ENCODE results near the gene LMAN2L.

The LMAN2L gene

DNA sequence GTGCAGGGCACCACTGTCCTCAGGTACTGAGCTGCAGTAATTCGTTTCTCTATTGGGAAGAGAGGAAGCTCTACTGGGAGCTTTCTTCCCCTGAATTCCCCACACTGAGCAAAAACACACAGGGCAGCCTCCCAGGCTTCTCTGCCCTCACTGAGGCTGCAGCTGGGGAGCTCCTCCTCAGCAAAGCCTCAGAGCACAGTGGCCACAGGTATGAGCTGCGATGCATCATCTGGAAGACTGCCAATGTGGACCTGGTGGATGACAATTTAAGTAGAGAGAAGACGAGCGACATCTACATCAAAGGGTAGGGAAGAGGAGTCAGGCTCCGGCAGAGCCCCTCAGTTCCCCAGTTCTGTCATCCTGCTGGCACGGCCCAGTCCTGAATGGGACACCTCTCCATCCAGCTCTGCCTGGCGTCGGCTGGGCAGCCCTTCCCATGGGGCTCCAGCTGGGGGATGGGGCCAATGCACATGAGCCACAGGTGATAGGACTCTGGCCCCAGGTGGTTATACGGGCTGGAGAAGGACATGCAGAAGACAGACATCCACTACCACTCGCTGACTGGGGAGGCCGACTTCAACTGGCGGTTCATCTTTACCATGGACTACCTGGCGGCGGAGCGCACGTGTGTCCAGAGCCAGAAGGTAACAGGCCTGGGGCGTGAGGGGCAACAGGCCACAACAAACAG, 37.6 kb downstream of the LMAN2L start:
- no peak for FAIRE-seq

DNA sequence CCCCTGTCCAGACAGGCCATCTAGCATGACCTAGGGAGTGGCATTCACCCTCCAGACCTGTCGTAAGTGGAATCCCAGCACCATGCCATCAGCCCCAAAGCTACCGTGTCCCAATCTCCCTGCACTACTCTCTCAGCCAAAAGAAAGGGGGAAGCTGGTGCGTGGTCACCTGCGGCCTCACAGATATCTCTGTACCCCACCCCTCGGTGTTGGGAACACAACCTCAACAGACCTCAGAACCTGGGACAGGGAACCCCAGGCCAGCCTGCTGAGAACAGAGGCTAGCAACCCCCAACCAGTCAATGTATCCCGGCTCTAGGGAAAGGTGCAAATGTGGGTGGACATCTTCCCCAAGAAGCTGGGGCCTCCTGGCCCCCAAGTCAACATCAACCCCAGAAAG, 38.2 kb downstream of the LMAN2L start:
- no peak for FAIRE-seq

DNA sequence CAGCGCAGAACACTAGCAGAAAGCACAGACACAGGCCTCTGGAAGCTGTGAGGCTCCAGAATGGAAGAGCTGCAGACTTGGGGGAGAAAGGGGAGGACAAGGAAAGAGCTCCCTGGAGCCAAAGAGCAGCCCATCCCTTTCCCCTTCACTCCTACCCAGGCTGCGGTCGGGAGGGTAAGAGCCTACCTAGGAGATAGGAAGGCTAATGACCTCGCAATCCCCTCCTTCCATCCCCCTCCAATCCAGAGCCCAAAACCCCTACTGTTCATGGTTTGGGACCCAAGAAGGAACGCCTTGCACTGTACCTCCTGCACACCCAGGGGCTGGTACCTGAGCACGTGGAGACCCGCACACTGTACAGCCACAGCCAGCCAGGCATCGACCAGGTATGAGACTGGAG, 39.8 kb downstream of the LMAN2L start:
- no peak for FAIRE-seq

DNA sequence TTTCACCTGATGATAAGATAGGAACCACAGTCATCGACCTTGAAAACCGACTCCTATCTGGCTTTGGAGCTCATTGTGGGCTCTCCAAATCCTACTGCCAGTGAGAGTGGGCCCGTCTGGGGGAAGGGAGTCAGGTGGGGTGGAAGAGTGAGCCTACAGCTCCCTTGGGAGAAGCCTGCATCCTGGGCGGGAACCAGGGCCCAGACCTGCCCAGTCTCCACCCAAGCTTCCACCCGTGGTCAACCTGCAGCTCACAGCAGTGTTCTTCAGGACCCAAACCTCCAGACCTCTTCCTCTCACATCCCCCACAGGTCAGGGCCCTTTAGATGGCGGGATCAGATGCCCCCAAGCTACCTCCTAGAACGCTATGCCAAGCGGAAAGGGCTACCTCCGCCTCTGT, 40.2 kb downstream of the LMAN2L start:
- no peak for FAIRE-seq

DNA sequence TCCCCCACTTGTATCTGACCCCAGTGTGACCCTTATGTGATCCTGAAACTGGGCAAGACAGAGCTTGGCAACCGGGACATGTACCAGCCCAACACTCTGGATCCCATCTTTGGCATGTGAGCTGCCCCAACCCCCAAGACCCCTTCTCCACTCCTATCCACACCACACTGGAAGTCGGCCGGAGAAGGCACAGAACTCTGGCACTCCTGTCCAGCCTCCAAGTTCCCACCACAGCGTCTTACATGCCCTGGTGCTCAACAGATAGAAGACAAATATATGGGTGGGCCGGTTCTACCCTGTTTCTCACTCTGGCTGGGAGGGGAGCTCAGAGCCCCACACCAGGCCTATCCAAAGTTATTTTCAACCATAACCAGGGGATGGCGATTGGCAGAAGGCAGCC, 40.8 kb downstream of the LMAN2L start:
- FAIRE-seq = no peak

DNA sequence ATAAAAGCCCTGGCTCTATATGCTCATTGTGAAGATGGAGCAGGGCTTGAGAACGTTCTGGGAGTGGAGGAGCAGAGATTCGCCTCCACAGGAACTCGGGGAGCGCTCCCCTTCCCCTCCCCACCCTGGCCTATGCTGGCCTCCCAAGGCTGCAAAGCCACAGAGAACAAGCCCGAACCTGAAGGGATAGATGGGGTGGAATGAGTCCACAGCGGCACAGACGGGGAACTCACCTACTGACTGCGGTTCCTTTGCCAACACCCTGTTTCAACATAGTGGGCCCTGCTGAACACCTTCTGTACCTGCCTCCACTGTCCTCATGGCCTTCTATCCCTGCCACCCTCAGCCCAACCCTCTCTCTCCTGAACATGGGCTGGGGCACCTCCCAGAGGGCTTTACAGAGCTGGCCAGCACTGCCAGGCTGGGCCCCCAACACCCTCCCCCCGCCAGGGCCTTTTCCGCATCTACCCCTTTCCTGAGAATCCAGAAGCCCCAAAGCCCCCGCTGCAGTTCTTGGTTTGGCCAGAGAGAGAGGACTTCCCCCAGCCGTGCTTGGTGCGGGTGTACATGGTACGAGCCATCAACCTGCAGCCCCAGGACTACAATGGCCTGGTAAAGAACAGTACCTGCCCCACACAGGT, 41.5 kb downstream of the LMAN2L start:
- FAIRE-seq = no peak

DNA sequence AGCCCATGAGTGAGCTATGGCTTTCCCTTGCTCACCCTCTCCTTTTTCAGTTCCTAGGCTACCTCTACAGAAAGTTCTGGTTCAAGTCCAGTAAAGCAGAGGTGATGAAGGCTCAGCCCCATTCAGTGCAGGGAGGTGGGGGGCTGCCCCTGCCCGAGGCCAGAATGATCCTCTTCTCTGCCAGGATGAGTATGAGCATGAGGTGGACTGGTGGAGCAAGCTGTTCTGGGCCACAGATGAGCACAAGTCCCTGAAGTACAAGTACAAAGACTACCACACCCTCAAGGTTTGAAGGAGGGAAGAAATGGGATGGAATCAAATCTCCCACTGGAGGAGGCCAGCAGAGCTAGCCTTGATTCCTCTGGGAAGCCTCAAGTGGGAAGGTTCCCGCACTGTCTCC, 42.4 kb downstream of the LMAN2L start:
- FAIRE-seq = no peak

DNA sequence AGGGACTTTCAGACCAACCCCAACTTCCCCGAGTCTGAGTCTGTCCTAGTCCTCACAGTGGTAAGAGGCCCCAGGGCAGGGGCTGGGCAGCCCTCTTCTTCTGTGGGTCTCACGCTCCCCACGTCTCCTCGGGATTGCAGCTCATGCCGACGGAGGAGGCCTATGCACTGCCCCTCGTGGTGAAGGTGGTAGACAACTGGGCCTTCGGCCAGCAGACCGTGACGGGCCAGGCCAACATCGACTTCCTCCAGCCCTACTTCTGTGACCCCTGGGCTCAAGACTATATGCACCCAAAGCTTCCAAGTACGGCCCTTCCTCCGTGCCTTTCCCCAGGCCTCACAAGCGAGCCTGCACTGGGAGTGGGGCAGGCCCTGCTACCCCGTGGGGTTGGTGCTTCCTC, 44.3 kb downstream of the LMAN2L start:
- no peak for FAIRE-seq

DNA sequence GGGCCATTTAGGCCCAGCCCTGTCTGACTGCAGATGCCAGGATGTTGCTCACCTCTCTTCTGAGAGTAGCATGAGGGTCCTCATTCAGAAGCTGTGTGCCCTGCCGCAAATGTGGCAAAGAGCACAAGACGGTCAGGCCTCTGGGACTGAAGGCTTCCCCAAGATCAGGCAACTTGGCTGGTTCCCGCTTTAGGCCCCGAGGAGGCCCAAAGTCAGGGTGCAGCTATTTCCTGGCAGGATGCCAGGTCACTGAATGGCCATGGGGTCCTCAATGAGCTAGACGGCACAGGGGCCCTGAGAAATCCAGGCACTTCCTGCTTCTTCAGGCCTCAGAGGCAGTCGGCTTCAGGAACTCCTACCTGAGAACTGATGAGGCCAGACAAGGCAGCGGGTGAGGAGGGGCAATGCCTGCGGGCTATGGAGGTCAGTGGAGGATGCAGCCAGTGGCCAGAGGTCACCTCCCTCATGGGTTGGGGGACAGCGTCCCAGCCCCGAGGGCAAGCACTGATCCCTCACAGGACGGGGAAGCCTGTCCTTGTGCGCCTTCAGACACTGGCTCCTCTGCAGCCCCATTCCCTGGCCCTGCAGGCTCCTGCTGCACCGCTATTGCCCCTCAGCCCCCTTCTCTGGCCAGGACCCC, 44.9 kb downstream of the LMAN2L start:
- FAIRE-seq = no peak

DNA sequence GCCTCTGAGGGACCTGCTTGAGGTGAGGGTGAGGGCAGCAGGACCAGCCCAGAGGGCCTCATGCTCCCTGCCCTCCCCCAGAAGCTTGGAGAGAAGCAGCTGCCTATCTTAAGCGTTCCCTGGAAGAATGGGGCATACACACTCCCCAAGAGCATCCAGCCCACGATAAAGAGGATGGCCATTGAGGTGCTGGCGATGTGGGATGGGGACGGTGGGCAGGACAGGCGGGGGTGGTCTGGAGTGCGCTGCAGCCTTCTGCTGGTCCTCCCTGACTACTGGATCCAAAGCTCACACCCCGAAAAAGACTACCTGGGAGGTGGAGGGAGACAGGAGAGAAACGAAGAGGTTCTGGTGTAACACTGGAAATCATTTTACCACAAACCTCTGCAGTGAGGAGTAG, 45.6 kb downstream of the LMAN2L start:
- no peak for FAIRE-seq

DNA sequence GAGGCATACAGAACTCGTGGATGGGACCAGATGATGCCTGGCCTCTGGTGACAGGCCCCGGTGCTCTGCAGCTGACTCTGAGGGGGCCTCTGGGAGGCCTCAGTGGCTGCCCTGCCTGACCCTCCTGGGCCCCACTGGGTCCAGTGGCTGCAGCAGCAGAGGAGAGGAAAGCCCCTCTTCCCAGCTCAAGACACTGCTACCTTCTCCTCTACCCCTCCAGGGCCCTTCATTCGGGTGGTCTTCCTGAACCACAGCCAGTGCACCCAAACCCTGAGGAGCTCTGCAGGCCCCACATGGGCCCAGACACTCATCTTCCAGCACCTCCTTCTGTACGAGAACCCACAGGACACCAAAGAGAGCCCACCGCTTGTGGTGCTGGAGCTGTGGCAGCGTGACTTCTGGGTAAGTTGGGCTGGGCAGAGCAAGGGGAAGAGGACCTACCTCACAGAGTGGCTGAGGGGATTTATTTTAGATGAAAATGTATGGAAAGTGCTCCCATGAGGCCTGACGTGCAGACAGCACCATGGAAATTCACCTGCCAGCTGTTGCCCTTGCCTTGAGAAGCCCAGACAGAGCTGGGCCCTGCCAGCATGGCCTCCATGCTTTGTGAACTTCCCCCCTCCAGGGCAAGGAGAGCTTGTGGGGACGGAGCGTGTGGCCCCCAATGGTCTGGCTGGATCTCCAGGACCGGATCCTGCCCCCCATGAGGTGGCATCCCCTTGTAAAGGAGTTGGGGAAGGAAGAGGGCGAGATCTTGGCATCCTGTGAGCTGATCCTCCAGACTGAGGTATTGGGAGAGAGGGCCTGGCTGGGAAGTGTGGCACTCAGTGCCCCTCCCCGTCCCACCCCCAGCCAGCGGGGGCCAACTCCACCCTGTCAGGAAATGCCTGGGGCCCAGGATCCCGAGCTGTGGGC, 46.3 kb downstream of the LMAN2L start:
- no peak for FAIRE-seq

DNA sequence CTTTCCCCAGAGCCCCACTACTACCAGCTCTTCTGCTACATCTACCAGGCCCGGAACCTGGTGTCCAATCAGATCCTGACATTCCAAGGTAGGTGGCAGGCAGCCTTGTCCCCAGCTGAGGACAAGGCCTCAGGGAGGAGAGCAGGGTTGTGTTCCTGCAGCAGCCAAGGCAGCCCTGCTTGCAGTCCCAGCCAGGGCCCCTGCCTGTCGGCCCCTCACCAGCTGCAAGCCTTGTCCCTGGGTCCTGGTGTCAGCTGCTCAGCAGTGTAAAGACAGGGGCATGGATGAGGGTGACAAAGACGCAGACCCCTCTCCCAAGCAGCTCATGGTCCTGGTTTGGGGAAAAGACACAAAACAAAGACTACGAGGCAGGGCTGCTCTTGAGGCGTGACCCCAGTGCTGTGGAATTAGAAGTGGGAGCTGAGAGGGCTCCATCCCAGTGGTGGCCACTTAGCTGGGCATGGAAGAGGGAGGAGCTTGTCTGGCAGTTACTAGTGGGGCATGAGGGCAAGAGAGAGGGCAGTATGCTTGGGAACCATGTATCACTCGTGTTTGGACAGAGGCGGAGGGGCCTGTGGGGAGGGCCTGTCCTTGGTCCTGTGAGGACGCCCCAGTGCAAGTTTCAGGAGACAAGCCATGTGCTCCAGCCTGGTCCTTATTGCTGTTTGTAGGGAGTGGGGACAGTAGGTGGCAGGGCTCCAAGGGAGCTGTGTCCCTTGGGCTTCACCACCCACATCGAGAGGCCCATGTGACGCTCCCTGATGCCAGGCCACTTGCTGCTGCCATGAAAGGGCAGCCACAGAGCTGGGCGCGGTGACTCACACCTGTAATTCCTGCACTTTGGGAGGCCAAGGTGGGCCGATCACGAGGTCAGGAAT, 47.5 kb downstream of the LMAN2L start:
- FAIRE-seq = no peak

DNA sequence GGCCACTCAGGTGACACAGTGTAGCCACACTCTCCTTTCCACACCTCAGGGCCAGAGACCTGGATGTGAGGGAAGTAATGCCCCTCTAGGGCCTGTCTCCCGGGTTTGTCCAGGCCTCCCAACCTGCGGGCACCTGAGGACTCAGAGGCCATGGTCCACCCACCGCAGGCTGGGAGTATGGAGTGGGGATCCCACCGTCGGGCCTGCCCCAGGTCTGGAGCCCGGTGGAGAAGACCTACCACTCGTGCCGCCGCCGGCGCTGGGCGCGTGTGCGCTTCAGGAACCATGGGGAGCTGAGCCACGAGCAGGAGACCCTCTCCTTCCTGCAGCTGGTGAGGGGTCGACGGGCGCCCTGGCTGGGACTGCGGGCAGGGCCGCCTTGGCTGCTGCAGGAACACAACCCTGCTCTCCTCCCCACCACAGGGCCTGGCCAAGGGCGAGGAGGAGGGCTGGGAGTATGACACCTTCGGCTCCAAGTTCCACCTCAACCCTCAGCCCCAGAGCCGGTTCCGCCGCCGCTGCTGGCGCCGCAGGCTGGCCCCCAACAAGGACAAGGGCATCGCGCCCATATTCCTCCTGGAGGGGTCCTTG, 48.7 kb downstream of the LMAN2L start:
- no peak for FAIRE-seq

DNA sequence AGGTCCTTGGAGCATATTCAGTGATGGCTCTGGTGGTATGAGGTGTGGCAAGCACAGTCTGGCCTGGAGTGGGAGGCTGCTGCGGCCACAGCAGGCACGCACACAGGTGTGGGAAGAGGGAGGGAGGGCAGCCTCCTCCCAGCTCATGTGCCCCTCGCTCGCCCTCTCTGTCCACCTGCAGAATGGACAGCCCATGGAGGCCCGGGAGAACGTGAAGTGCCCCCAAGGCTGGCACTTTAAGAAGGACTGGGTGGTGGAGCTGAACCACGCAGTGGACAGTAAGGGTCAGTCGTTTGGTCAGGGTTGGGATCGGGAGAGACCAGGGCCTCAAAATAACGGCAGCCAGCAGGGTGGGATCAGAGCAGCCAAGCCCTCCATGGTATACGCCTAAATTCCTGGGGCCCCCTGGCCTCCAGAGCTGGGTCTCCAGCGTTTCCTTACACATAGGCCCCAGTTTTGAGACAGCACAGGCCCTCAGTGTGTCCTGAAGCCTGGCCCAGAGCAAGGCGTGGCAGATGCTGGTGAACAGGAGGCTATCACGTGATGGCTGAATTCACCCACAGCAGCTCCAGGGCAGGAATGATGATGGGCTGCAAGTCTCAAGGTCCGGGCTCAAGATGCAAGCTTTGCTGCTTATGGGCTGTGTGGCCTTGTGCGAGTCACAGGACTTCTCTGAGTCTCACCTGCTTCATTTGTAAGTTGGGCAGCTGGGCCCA, 49.4 kb downstream of the LMAN2L start:
- no peak for FAIRE-seq

DNA sequence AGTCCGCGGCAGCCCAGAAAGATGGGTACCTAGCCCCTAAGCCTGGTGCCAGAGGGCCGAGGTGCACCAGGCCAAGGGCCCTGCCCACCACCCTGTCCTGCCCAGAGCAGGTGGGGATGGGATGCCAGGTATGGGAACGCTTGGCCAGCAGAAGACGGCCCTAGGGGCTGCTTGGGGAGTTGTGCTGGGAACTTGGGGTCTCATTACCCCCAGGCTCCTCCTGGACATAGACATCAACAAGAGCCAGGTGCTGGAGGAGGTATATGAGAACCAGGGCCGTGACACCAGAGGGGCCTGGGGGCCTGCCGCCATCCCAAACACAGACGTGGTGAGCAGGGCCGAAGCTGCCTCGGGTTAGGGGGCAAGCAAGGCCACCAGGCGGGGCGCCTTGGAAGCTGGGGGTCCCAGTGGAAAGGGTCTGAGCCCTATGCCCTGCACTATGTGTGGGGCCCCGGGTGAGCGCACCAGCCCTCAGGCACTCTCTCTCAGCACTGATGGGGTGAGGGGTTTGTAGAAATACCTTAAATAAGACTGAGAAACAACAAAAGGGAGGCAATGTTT, 50.4 kb downstream of the LMAN2L start:
- no peak for FAIRE-seq

DNA sequence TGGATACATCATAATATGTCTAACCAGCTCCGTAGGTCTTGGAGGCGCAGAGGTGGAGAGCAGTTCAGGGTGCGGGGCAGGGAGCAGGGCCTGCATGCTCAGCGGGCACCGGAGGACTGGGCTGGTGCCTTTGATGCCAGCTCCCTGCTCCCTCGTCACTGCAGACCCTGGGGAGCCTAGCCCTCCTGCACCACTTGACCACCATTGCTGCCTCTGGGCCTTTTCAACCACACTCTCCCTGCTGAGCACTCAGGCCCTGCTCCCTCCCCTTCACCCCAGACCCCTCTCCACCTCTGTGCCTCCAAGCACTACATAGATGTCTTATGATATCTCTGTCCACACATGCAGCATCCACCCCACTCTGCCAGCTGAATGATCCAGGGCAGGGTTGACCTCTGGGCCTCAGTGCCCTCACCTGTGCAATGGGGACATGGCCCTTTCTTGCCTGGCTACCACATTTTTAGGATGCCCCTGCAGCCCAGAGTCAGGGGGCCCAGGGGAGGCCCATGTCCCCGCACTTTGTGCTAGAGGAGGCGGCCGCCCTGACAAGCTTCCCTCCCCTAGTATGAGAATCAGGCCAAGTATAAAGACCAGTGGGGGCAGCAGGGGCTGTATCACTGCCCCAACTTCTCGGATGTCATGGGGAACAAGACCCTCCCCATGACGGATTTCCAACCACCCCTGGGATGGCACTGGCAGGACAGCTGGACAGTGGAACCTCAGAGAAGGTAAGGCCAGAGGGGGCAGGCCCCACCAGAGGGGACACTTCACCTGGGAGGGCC, 51.0 kb downstream of the LMAN2L start:
- no peak for FAIRE-seq

DNA sequence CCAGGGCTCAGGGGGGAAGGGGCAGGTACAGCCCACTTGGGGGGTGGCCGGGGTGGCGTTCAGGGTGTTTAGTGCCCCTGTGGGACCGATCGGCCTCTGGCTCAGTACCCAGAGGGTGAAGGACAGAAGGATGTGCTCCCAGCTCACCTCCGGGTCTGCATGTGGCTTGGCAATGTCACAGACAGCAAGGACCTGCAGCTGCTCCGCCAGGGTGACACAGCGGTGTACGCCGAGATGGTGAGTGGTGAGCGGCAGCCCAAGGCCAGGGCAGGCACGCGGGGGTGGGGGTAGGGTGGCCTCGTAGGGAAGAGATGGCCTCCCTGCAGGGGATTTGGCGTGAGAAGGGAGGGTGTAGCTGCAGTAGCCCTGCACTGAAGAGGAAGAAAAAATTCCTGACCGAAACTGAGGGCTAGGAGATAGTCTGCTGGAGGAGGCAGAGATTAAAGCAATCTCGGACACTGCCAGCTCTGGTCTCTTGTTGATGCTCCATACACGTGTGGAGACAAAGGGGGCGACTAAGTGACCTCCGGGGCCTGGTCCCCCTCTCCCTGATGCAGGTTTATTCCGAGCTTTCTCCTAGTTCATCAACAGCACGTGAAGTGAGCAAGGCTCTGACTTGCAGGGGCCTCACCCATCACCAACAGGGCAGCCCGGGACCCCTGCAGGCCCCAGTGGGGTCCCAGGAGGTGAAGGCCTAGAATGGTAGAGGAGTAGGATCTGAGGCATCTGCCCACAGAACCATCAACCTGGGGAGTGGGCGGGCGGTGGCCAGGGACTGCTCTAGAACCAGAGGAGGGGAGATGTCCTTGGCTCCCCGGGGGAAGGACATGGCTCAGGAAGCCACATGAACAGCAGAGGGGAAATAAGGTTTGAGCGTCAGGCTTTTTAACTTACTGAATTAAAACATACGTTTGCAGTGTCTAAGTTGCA, 51.9 kb downstream of the LMAN2L start:
- FAIRE-seq = no peak

DNA sequence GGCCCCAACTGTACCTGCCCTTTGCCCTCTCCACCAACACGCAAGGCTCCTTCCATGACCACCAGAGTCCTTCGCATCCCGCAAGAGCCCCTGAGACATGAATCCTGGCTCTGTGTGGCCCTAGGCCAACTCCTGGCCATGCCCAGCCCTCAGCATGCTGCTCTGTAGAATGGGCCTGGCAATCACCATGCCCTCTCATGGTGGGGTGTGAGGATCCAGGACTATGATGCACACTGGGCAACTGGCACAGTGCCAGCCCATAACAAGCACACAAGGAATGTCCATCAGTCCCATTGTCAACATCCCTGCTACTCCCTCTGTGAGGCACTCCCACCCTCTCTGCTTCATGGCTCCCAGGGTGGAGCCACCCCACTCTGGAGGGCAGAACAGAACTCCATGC, 52.6 kb downstream of the LMAN2L start:
- no peak for FAIRE-seq
